Activated naive CD8-positive, alpha-beta T cell treated with anti-CD3 and anti-CD28 coated beads, Interleukin-2, amount 50 U/mL, for 16 hours (primary cell): Measurements from ENCODE around the gene CELSR3.

Source experiments
- DNase-seq: peaks from one replicate; pipeline ENCODE4 v3.0.0-alpha.2; 2020; ENCODE audit warnings: low read depth, low spot score

Gene CELSR3

DNA sequence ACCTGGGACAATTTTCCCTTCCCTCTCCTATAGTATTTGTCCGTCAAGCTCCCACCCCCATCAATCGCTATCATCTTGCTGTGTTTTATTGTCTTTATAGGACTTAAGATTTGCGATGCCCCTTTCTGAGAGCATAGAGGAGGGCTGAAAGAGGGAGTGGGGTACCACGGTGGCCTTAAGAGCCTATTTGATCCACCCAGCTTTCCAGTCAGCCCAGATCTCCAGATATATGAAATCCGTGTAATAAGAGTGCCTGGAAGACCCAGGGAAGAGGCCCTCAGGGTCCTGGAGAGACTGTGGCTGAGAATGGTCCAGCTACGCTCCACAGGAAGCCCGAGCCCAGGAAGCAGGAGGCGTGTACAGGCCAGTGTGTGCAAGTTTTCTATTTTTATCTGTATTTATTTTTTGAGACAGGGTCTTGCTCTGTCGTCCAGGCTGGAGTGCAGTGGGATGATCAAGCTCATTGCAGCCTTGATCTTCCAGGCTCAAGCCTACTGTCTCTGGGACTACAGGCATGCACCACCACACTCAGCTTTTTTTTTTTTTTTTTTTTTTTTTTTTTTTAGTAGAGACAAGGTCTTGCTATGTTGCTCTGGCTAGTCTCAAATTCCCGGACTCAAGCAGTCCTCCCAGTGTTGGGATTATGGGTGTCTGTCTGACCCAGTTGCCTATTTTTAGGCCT is 24.0 kb upstream of the CELSR3 start:
- no peak for DNase-seq

DNA sequence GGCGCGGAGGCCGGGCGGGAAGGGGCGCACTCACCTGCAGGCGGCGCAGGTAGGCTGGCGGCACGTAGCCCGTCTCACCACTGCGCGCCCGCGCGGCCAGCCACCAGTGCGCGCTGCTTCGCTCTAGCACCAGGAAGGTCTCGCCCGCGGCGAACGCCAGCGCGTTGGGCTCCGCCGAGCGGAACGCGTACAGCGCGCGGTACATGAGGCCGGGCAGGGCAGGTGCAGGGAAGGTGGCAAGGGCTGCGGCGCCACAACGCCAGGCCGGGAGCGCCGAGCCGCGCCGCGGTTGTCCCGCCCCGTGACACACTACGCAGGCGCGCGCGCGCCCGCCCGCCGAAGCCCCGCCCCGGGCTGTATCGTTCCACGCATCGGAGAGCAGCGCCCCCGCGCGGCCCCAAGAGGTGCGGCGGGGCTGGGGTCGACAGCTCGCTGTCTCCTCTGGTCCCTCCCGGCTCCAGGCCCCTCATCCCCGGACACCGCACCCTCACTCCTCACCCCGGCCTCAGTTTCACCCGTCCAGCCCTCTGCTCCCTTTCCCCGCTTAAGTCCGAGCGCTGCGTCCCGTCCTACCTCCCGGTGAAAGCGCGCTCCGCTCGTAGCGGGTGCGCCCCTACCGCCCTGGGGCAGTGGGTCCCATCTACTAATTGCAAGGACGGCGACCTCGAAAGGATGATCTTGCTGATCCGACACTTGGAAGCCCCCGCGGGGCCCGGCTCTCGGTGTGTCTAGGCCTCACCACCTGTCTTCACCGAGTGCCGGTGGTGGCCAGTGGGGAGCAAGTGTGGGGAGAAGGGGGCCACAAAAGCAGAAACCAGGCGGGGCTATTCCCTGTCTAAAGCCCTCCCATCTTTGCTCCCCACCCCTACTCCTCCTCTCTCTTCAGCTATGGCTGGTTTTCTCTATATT is 23.2 kb upstream of the CELSR3 start, which contains the start of gene NCKIPSD:
TSS of gene NCKIPSD (minus strand) at position 313 of the 909 bp plus-strand sequence. CDS start at position 205, 108 bp downstream.
- peak; percentile 79 for DNase-seq

DNA sequence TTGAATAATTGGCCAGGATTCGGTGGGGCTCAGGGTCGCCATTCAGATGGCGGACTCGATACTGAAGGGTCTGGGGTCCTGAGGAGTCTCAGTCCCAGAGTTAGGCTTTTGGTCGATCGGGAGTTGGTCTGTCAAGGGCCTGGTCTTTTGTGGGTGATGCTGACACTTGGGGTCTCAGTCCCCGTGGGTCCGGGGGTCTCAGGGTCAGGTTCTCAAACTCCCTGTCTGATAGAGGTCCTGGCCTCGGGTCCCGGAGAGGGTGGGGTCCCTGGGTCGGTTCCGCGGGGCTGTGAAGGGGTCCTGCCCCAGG is 22.6 kb upstream of the CELSR3 start:
- DNase-seq: no peak

DNA sequence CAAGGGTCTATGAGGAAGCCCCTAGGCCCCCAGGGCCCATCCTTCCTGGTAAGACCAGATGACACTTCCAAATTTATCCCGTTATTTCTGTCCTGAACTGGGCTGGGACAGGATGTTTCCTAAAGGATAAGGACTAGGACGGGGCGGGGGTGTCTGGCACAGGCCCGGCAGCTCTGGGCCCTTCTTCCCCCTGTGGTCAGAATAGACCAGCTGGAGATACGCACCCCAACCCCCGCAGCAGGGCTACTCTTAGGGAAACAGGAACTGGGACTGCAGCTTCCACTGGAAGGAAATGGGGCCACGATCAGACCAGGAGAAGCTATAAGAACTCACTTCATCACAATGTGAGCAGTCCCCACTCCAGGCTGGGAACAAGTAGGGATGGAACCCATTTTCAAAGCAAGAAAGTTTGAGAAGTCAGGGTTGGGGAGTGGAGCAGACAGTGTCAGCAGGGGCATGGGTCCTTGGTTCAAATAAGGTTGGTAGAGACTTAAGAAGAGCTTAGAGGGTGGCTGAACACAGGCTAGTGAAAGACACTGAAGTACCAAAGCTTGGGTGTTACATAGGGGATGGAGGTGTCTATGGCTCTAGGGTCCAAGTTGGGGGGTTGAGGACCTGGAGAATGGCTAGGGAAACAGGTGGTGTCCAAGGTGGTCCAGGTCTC is 21.9 kb upstream of the CELSR3 start:
- no peak for DNase-seq

DNA sequence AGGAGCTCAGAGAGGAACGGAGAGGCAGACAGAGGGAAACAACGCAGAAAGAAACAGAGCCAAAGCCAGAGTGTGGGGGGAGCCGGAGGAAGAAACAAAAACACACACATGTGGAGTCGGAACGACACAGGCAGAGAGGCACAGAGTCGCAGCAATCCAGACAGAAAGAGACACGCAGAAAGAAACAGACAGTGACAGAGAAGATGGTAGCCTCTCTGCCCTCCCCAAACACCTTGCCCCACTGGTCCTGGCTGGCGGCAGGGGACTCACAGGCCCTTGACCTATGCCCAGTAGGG is 21.3 kb upstream of the CELSR3 start:
- no peak for DNase-seq

DNA sequence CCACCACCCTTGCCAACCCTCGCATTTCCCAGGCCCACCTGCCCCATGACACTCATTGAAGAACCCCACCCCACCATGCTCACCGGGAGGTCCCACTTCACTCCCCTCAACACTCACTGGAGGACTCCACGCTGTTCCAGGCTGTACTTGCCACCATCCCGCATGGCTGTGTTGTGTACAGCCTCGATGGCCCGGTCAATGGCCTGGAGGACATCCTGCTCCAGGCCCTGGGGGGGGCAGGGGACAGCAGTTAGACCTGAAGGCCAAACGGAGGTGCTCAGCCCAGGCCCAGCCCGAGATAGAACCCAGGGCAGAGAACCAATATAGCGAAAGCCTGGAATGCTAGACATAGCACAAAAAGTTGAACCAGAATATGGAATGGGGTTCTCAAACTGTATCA is 20.1 kb upstream of the CELSR3 start:
- DNase-seq: no peak

DNA sequence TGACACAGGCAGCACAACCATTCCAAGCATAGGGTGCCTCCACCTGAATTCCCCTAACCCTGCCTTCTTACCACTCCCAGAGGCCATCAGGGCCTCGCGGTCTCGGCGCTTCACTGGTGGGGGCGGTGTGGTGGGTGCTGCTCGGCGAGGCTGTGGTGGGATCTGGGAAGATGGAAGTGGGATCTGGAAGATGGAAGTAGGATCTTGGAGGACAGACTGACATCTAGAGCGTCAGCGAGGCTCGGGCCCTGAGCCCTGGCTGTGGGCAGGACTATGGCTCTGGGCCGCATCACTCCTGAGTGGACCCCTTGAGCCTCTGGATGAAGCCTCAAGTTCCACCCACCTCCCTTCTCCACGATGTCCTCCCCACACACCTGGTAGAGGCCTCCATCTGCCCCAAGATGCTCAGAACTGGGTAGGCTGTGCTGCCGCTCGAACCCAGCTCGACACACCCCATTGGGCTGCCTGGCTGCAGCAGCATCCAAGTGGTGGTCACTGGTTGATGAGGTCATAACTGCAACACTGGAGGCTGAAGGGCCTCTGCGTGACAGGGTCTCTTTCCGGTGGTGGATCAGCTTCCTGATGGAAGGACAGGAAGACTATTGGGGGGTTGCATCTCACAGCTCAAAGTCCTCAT is 19.4 kb upstream of the CELSR3 start:
- DNase-seq: no peak

DNA sequence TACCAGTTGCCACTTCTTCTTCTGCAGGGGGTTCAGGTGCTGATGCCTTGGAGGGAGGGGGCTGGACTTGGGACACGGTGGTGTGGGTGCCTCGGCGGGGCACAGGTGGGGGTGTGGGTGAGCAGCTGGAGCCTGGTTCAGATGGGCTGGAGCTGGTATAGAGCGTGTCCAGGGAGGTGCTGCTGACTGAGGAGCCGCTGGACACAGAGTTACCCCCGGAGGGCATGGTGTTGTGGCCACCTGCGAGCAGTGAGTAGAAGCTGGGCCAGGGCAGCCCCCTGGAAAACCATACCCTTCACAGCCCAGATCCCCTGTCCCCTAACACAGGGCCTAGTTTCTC is 18.8 kb upstream of the CELSR3 start:
- DNase-seq: no peak

DNA sequence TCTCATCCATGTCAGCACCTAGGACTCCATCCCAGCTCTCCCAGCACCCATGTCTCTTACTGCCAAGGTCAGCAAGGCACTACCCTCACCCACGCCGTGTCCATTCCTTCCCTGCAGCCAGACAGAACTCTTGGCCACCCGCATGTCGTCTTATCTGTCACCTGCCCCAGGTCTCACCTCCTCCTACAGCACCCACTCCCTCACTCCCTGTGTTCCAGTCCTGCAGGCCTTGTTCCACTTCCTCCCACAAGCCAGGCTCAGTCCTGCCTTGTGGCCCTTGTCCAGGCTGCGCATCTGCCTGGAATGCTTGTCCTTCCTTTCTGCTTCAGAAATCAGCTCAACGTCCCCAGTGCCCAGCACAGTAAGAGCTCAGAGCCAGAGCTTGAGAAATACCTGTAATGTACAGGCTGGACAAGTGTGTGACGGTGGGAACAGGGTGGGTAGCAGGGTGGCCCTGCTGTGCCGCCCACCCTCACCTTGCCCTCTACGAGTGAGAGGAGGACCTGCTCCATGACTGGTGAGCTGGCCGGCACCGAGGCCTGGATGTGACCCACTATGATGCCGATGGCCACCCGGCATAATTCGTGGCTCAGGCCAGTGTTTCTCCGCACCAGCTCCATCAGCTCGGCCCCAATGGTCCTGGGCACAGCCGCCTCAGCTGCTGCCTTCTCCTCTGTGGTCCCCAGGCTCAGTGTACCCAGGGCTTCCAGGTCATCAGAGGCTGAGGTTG is 18.3 kb upstream of the CELSR3 start:
- no peak for DNase-seq

DNA sequence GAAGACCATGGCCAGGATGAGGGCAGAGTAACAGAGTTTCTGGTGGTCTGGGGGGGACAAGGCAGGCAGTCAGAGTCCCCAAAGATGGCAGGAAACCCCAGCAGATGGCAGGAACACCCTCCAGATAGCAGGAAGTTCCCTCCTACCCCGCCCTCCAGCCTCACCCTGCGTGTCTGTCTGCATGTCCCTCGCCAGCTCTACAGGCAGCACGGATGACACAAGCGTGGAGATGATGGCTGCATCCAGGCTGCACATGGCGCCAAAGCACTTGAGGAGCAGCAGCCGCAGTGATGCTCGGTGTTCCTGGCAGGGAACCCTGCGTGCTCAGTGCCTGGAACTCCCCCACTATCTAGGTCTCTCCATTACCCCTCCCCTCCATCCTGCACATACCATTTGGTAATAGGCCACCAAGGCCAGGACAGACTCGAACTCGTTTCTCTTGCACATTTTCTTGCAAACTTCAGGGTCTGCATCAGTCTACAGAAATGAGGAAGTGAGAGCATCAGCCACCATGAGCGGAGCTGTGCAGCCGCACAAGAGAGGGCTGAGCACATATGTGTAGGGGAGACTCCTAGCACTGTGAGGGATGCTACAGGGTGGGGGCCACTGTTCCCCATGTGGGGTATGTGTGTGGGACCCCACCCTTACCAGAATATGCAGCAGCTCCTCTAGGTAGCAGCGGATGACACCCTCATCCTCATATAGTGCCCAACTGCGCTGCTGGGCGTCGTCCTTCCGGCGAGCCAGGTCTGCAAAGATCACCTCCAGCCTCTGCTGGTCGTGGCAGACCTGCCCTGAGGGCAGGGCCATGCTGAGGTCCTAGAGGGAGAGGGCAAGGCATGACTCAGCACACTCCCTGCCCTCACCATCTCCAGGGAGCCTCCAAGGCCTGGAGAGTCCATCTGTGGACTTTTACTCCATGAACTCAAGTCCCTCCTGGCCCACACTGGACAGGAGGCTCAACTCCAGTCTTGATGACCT is 17.0 kb upstream of the CELSR3 start:
- DNase-seq: no peak

DNA sequence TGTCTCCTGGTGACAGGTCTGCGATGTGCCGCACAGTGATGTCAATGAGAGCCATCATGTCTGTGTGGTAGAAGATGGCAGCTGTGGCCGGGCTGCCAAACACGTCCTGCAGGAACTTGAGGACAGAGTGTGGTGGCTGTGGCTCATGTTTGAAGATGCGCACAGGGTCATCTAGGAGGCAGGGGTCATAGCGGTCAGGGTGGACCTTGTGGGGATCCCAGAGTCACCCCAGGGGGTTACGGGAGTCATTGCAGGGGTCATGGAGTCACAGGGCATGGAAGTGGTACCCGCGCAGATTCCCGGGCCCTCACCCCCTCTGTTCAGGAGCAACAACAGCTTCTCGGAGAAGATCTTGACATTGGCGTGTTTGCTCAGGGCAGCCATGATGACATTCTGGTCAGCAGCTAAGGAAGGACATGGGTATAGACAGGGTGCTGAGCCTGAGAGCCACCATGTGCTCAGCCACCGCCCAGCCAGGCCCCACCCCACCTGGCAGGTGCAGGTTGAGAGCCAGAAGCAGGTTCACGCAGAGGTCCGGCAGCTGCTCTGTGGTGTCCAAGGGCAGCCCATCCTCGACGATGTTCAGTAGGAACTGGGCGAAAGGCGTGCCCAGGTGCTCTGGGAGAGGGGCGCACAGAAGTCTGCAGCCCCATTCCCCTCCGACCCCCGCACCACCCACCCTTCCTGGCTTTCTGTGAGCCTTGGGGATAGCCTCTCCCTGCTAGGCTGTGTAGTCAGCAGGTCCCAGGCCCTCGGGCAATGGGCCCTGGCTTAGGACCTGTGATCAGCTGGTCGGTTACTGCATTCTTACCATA is 16.1 kb upstream of the CELSR3 start:
- no peak for DNase-seq

DNA sequence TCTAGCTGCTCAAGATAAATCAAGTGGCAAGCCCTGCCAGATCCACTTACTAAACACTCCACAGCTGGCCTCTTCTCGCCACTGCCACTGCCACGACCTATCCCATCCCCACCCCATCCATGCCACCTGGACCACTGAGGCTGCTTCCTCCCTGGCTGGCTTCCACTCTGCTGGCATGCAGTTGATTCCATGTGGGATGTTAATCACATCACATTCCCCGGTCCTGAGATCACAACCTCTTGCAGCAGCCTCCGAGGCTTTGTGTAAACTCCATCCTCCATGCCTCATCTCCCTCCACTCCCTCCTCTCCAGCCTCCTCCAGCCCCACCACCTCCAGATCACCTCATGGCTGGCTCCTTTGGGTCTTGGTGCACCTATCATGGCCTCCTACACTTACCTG is 15.4 kb upstream of the CELSR3 start:
- DNase-seq: no peak

DNA sequence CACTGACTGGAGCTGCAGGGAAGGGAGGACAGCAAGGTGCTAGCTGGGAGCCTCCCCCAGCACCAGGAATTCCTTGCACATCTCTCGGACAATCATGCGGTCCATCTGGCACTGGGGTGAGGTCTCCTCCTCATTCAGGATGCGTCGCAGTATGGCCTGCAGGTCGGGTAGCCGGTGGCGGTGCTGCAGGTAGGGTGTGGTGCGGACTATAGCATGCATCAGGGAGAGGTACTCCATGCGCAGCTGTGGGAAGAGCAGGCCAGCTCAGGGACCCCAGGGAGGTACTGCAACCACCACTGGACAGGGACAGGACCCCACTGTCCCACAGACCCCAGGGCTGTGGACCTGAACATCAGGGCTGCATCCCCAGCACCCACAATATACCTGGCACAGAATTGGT is 11.8 kb upstream of the CELSR3 start:
- DNase-seq: no peak

DNA sequence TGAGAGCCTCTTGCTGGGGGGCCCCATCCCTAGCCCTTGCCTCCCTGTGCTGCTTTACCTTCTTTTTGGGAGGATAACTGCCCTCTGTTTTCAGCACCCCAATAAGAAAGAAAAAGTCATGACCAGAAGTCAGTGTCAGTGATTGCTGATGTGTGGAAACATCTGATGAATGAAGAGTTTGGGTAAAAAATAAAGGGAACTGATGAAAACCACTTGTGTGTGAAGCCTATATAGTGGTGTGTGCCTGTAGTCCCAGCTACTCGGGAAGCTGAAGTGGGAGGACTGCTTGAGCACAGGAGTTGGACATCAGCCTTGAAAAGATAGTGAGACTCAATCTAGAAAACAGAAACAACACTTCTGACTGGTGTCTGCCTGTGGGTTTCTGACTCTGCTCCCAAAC is 9.8 kb upstream of the CELSR3 start:
- DNase-seq: no peak

DNA sequence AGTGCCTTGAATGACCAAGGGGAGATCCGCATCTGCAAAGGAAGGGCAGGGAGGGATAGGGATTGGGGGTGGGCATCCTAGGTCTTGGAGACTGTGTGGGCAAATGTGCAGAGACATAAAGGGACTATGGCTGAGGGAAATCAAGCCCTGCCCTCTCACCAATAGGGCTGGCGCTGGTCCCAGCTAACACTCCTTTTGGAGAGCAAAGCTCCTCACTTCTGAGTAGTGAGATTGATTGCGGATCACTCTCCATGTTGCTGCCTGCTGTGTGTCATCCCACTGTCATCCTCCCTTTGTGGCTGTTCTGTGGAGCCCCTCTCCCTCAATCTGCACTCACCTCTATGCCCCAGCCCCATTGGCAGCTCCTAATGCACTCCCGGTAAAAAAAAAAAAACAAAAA is 2.2 kb upstream of the CELSR3 start:
- DNase-seq: no peak

DNA sequence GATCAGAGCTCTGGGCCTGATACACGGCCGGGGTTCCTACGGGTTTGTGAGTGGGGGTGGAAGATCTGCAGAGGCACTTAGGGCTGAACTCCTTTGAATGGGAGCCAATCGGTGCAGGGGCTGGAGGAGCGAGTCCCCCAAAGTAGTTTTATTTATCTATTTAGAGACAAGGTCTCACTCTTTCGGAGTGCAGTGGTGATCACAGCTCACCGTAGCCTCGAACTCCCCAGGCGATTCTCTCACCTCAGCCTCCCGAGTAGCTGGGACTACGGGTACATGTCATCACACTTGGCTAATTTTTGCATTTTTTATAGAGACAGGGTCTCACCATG is 1.6 kb upstream of the CELSR3 start:
- no peak for DNase-seq

DNA sequence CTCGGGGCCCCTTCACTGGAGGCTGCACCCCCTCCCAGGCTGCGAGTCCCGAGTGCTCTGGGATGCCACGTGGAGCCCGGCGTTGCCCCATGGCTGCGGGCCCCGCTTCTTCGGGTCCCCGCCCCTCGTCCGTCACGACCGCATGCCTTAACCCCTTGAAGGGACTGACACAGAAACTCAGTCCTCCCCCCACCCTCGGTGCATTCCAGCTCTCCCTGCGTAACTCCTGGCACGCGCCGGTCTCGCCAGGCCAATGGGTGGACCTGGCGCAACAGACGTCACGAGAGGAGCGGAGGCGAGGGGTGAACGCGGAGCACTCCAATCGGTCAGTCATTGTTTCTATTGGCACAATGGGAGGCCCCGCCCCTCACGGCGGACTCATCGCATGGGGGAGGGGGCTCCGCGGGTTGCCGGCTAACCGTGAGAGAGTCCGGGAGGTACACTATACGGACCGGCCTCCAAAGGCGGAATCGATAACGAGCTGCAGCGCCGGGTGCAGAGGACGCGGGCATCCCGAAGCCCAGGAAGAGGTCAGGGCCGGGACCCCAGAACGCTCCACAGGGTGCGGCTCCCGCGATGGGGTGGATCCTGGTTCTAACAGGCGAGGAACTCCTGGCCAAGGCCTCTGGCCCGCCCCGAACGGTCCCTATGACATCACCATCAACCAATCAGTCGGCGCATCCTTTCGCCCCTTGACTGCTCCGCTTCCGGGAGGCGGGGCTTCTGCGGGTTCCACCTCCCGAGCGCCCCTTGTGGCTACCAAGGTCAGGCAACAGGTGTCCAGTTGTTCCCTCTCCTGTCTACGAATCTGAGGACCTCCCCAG is 1.0 kb upstream of the CELSR3 start:
- peak; percentile 64 for DNase-seq

DNA sequence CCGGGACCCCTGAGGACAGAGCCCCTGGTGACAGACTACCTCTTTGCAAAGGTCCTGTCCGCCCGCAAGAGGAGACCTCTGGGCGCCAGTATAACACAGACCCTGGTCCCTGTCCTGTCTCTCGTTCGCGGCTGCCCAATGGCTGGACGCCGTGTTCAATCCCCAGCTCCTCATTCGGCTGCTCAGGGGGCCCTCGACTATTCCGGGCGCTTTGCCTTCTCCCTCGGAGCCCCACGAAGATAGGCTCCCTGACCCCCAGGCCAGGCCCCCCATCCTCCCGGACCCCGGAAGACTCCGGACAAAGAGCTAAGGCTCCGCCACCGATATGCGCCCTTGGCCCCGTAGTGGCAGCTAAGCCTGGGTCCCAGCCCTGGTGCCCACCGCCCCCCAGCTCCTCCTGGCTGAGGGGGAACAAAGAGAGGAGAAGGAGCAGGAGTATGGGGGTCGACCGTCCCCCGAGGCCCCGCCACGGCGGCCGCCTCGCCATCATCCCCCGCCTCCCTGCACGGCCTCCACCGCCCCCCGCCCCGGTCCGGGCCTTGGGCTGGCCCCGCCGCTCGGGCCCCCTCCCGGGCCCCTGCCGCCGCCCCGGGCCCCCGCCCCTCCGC is 437 bp downstream of the CELSR3 start:
- no peak for DNase-seq
